ENCODE data around the gene ACTL7A. TPM values are rescaled to one million over a fixed set of nuclear protein-coding genes. Genes with fewer than 3 reads are reported as not detected.
"Not testable (repeated sequence)": the region's sequence is repeated elsewhere in the genome, so short reads cannot be mapped to it uniquely, and the experiment has no call there.

Gene ACTL7A
- total RNA-seq, 1 donor from 2014 or later = not detected

DNA sequence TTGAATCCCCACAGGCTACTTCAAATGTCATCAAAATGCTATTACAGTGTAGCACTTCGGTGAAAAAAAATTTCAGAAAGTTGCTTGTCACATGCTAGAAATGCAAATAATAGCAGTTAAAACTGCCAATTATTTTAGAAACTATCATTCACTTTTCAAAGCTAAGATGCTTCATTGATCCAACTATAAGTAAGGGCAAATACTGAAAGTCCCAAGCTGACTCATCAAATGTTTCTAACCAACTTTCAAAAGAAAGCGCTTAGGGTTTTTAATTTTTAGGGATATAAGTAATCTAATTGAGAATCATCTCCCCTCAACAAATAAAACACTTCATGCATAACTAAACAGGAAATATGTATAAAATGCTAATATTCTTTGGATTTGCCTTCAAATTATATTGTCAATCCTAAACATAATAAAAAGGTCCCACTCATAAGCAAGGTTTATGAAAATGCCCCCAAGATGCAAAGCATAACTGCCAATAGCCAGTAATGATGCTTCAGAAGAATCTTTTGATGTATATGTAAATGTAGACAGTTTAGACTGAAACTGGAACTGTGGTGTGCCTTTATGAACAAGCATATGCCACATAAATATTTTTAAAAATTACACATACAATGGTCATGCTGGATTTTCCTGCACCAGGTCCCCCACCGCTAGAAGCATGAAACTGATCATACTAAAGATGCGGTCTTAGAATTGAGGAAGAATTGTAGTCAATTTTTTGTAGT is 12.2 kb downstream of the ACTL7A start:
- FAIRE-seq = no peak
- no peak for DNase-seq (ENCODE audit: low spot score in 2 of 2)

DNA sequence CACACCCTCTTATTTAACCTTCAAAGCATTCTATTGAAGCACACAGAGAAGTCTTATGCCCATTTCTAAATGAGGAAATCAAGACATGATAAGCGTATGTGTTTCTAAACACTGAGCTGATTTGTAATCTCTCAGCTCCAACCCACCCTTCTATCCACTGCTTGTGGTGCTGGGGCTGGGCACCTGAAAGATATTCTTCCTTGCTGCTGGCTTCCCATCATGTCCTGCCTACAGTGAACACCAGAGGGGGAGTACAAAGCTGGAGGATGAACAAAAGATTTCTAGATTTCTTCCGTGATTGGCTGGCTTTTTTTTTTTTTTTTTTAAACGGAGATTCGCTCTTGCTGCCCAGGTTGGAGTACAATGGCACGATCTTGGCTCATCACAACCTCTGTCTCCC is 14.4 kb downstream of the ACTL7A start:
- DNase-seq (ENCODE audit: low spot score in 2 of 2) (no peak), FAIRE-seq (no peak)

DNA sequence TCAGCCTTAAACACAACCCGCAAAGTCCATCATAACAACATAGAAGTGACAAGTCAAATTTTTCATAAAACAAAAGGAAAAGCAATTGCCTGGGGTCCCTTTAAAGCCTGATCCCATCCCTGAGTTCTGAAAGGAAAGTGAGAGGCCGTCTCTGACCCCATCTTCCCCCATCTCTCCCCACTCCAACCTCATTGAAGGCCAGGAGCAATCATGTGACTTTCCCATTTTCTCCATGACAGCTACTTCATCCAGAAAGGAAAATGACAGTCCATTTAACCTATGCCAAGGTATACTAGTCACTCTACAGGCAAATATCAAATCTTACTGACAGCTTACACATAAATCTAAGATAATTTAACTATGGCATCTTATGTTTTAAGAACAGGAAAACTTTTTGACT is 15.5 kb downstream of the ACTL7A start:
- DNase-seq (ENCODE audit: low spot score in 2 of 2) (no peak), FAIRE-seq (no peak)

DNA sequence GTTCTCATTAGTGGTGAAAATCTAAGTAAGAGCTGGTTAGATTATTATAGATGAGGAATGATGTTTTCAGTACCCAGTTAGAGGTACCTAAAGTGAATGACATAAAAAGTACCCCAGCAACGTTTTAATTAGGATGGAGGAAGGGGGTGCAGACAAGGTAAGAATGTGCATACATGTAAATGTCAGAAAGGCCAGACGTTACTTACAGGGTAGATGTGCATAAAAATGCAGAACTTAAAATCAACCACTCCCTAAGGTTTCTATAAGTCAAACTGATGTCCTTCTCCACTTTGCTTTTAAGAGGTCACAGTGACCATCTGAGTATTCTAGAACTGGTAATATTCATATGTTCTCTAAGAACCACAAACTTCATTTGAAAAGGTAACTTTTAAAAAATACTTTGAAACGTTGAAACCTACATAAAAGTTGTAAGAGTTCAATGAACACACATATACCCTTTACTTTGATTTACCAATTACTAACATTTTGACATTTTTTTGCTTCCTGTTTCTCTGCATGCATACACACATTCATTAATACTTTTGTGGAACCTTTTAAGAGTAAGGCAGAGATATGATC is 18.8 kb downstream of the ACTL7A start:
- FAIRE-seq (no peak), DNase-seq (ENCODE audit: low spot score in 2 of 2) (no peak)

DNA sequence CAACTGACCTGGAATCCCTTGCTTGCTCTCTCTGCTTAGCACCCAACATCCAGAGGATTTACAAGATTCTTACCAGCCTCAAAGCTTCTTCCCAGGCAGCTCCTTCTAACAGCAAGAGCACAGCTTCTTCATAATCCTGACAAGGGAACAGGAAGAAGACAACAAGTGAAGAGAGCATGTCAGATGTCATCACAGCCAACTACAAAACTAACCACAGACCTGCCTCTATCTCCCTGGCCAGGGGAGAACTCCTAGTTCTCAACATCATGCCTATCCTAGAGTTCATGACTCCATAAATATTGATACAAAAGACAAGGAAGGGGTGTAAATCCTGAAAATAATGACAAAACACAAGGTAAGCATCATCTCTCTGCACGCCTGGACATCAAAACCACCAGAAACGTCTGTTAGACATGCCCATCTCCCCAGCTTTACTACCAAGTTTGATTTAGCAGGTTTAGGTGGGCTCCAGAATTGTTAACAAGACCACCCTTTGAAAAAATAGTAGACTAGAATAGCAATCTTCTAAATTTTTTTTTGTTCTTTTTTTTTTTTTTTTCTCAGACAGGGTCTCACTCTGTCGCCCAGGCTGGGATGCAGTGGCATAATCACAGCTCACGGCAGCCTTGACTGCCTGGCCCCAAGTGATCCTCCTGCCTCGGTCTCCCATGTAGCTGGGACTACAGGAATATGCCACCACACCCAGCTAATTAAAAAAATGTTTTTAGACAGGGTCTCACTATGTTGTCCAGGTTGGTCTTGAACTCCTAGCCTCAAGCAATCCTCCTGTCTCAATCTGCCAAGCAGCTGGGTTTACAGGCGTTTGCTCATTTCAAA is 20.2 kb downstream of the ACTL7A start:
- FAIRE-seq (no peak), DNase-seq (ENCODE audit: low spot score in 2 of 2) (no peak)

DNA sequence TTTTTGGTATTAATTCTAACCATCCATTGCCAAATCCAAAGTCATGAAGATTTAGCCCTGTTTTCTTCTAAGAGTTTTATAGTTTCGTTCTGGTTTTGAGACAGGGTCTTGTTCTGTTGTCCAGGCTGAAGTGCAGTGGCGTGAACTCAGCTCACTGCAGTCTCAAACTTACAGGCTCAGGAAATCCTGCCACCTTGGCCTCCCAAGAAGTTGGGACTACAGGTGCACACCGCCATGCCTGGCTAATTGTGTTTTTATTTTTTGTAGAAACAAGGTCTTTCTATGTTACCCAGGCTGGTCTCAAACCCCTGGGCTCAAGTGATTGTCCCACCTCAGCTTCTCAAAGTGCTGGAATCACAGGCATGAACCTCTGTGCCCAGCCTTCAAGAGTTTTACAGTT is 21.0 kb downstream of the ACTL7A start:
- FAIRE-seq (no peak), DNase-seq (ENCODE audit: low spot score in 2 of 2) (no peak)

DNA sequence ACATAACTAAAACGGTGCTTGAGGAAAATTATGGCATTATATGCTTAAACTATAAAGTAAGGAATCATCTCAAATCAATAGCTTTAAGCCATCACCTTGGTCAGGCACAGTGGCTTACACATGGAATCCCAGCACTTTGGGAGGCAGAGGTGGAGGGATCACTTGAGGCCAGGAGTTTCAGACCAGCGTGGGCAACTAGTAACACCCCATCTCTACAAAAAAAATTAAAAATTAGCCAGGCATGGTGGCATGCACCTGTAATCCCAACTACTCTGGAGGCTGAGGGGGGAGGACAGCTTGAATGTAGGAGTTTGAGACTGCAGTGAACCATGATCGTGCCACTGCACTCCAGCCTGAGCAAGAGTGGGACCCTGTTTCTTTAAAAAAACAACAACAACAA is 22.6 kb downstream of the ACTL7A start:
- FAIRE-seq = no peak
- DNase-seq (ENCODE audit: low spot score in 2 of 2) = no peak

DNA sequence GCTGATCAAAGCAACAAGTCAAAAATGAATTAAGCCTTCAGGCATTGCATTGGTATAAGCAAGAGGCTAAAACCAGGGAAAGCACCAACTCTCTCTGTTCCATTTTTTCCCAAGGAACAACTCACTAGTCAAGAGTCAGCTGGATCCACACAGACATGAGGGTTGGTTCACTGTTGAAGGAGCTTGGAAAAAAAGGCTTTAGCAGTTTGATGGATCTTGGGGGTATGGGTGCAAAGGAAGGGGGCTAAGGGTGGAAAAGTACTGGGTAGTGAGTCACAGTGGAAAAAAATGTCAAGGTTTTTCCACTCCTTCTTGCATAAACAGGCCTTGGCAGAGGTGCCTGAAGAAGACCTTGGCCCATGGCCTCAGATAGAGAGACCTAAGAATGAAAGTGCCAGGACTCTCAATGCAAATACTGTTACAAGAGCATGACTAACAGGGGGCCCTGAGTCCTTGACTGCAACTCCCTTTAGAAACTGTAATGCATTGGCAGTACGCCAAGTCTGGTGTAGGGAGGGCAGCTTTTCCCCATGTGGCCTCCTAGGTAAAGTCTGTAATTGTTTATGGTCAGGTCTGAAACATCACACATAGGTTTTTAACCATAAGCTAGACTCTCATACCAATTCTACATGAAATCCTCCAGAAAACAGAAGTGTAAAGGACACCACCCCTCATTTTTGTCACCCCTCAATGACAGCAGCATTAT is 23.7 kb downstream of the ACTL7A start:
- FAIRE-seq (no peak), DNase-seq (ENCODE audit: low spot score in 2 of 2) (no peak)

DNA sequence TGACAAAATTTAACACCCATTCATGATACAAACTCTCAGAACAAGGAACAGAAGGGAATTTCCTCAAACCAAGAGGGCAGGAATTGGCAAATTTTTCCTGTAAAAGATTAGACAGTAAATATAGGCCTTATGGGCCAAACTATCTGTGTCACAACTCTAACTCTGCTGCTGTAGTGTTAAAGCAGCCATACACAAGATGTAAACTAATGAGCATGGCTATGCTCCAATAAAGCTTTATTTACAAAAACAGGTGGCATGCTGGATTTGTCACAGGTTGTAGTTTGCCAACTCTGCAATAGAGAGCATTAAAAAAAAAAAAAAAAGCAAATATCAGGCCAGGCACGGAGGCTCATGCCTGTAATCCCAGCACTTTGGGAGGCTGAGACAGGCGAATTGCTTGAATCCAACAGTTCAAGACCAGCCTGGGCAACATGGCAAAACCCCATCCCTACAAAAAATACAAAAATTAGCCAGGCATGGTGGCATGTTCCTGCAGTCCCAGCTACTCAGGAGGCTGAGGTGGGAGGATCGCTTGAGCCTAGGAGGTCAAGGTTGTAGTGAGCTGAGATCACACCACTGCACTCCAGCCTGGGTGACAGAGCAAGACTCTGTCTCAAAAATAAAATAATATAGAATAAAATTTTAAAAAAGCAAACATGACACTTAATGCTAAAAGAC is 24.7 kb downstream of the ACTL7A start:
- DNase-seq (ENCODE audit: low spot score in 2 of 2); FAIRE-seq: not testable (repeated sequence)

DNA sequence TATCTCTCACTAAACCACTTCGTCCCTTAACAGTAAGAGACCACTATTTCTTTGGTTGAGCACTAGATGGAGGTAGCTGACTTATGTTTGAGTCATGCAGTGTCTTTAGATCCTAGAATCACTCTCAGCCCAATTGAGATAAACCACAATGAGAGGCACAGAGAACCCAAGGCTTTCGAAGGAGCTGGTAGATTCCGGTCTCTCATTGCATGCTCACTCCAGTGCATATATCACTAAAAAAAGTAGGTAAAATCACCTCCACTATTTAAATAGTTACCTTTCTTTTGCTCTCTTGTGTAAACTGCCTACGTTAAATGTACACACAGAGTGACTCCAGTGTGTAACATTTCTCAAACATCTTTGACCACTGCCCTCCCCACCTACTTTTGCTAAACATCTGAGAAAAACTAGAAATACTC is 27.6 kb downstream of the ACTL7A start:
- FAIRE-seq = no peak
- peak in 1 of 2 donors; percentile 26 for DNase-seq (ENCODE audit: low spot score in 2 of 2)

DNA sequence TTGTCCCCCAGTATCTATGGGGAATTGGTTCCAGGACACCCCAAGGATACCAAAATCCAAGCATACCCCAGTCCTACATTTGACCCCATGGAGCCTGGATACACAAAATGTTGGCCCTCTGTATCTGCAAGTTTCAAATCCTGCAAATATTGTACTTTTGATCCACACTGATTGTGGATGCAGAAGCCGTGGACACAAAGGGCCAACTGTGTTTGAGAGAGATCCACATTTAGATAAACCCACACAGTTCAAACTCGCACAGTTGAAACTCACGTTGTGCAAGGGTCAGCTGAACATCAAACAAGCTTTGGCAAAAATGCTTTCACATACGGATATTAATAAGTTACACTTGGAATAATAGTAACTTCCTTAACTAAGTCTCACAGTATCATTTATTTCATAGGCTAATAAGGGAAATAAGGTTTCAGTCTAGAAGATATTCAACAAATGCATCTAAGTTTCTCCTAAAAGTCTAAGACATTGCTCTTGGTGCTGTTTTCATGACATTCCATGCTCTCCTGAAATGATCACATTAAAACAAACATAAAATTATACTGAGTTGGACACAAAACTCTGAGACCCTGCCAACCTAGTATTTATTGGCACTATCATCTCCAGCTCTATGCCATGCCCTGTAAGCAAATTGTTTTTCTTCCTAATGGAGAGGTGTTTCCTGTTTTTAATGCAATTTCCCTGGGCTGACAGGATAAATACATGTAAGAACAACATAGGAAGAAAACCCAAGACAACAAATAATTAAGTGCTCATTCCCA is 32.3 kb downstream of the ACTL7A start:
- DNase-seq (ENCODE audit: low spot score in 2 of 2) (no peak), FAIRE-seq (no peak)

DNA sequence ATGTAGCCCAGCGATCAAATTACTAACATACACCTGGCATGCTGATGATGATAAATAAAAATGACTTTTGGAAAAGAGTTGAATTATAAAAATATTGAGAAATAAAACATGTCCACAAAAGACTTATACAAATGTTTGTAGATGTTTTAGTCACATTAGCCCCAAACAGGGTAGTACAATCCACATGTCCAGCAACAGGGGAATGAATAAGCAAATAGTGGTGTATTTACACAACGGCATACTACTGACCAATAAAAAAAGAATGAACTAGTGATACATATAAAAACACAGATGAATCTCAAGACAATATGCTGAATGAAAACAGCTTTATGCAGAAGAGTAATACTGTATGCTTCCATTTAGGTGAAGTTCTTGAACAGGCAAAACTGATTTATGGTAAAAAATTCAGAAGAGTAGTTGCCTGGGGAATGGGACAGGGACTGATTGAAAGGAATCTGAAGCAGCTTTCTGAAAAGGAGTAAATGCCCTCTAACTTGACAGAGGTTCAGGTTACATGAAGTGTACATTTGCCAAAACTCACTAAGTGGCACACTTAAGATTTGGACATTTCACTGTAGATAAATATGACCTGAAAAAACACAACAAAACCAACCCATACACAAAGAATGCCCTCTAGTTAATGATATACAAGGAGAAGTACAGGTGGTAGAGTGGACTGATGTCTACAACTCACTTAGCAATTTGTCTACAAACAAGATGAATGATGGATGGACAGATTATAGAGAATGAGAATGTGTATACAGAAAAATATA is 35.4 kb downstream of the ACTL7A start:
- no peak for FAIRE-seq
- no peak for DNase-seq (ENCODE audit: low spot score in 2 of 2)

DNA sequence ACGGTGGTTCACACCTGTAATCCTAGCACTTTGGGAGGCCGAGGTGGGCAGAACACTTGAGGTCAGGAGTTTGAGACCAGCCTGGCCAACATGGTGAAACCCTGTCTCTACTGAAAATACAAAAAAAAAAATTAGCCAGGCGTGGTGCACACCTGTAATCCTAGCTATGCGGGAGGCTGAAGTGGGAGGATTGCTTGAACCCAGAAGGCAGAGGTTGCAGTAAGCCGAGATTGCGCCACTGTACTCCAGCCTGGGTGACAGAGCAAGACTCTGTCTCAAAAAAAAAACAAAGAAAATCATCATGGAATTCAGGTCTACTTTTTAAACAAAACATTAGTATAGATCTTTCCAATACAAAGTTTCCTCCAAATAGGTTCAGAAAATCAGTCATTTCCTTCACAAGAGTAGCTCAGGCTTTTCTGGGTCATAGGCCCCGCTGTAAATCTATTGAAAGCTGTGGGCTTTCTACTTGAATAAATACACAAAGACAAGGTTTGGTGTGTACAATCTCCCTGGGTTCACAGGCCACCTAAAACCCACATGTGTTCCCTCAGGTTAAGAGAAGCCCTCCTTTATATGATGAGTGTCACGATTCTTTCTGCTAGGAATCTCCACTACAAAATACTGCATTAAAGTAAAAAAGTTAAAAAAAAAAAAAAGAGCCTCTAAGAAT is 37.1 kb downstream of the ACTL7A start:
- not testable (repeated sequence) for DNase-seq (ENCODE audit: low spot score in 2 of 2); FAIRE-seq

DNA sequence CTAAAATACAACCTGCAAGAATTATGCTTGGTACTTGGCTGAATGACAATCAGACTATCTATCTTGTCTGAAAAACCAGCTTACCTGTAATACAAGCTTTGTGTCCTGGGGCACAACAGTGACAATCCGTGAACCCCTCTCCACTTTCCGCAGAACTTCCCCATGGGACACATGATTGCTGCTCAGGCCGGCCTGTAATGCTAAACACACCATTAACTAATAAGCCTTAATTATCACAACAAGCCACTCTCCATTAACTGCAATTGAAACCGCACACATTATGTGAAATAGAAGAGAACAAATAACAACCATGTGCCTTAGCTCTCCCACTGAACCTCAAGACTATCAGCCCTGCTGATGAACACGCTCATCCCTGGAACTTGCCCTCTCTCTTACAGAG is 38.1 kb downstream of the ACTL7A start:
- FAIRE-seq = no peak
- DNase-seq (ENCODE audit: low spot score in 2 of 2) = no peak

DNA sequence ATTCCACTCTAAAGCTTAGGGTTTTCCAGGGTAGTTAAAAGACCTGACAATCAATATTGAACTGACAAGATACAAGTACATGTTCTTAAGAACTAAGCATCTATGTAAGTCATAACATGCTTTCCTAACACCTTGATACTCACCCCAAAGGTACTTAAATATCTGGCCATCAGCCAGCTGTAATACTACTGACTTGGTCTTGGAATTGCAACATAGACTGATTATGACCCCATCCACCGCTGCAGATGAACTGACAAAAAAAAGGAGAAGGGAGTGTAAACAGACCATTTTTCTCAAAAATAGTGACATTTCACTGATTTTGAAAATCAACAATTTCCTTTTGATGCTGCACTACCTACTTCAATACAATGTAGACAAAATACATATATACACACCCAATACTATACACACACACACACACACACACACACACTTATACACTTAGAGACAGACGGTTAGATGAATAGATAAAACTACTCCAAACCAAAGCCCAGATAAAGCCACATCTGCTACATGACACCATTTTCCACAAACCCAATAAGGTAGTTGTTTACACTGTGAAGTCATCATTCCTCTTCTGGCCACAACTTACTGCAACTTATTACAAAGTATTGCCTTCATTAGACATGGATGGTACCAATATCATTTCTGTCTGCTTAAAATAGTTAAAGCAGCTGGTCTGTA is 41.5 kb downstream of the ACTL7A start:
- DNase-seq (ENCODE audit: low spot score in 2 of 2) = no peak
- FAIRE-seq = no peak

DNA sequence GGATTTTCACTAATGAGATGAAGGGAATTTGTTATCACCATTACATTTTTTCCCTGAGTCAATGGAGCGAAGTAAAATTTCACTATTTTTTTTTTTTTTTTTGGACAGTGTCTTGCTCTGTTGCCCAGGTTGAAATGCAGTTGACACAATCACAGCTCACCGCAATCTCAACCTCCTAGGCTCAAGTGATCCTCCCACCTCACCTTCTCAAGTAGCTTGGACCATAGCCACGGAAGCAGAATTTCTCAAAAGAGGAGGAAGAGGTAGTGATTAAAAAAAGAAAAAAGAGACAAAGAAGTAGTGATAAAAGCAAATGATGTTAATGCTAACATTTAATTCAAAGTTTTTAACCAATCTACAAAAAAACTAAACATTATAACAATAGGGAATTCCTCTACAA is 42.1 kb downstream of the ACTL7A start:
- FAIRE-seq (no peak), DNase-seq (ENCODE audit: low spot score in 2 of 2) (no peak)

DNA sequence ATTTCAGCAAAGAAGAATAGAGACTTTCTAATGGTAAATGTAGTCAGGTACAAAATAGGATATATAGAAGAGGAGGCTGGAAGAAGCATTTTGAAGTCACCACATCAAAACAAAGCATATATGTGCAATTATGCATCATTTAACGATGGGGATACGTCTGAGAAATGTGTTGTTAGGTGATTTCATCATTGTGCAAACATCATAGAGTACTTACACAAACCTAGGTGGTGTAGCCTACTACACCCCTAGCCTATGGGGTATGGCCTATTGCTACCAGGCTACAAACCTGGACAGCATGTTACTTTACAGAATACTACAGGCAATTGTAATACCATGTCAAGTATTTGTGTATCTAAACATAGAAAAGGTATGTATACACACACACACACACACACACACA is 43.4 kb downstream of the ACTL7A start:
- FAIRE-seq (no peak), DNase-seq (ENCODE audit: low spot score in 2 of 2) (no peak)

DNA sequence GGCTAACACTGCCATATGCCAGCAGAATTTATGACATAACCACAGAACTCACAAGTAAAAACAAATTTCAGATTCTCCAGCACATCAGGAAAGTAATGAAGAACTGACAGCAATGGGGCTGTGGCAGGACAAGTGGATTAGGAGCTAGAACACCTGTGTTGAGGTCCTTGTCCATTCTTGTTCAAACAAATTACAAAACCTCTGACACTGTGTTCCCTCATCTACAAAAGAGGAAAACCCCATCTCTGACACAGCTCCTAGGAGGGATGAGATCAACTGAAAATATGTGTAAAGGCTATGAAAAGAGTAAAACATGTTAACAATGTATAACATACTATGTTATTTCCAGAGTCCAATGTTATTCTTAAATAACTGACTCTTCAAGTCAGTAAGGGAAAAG is 48.3 kb downstream of the ACTL7A start:
- FAIRE-seq = no peak
- DNase-seq (ENCODE audit: low spot score in 2 of 2) = no peak

Measured in frontal cortex (tissue), 4 donors.